Keratinocyte (primary cell): ENCODE measurements around the gene KPNA3. TPM values are rescaled to one million over a fixed set of nuclear protein-coding genes. Genes with fewer than 3 reads are reported as not detected.

Source experiments
- DNase-seq: peaks from one replicate; pipeline ENCODE4 v3.0.0-alpha.2; 2011; ENCODE audit warnings: low read depth, missing footprints, low spot score
- FAIRE-seq: peaks from 2 replicates; lab custom pipeline; 2011; peaks lifted over from hg19 to GRCh38; lab: Jason Lieb, UNC
- H2AFZ ChIP-seq: 2 replicates; pipeline ENCODE4 v1.6.0; 2012; ENCODE audit warnings: low read length, control low read depth, inconsistent platforms; ENCODE audit not compliant: control insufficient read depth
- H3K27ac ChIP-seq: 2 replicates; pipeline ENCODE4 v1.5.1; 2011; ENCODE audit warnings: low read length; ENCODE audit not compliant: control insufficient read depth, insufficient read depth
- H3K27me3 ChIP-seq: 3 replicates; pipeline ENCODE4 v1.6.0; 2011; ENCODE audit warnings: low read length; ENCODE audit not compliant: control insufficient read depth, insufficient read depth; ENCODE audit errors: extremely low read depth
- H3K36me3 ChIP-seq, 2 experiments: 2 replicates in 1 of 2; 3 replicates in 1 of 2; pipeline ENCODE4 v1.5.1; 2011; ENCODE audit warnings: low read length in 2 of 2, mild to moderate bottlenecking in 1 of 2; ENCODE audit not compliant: control insufficient read depth in 2 of 2, insufficient read depth in 2 of 2; ENCODE audit errors: extremely low read depth in 1 of 2
- H3K4me1 ChIP-seq: 3 replicates; pipeline ENCODE4 v1.5.1; 2011; ENCODE audit warnings: low read length; ENCODE audit not compliant: control insufficient read depth, insufficient read depth; ENCODE audit errors: extremely low read depth
- H3K4me2 ChIP-seq: 3 replicates; pipeline ENCODE4 v1.6.0; 2011; ENCODE audit warnings: low read depth, low read length; ENCODE audit not compliant: control insufficient read depth, insufficient read depth; ENCODE audit errors: extremely low read depth
- H3K4me3 ChIP-seq, 3 experiments: fragments of 200-600 bp in 1 of 3; sonication (generic) in 1 of 3; 2 replicates in 2 of 3; 3 replicates in 1 of 3; pipeline ENCODE4 v1.5.1; 2011 to 2016; ENCODE audit warnings: low read length in 3 of 3, mild to moderate bottlenecking in 3 of 3, control low read depth in 2 of 3, inconsistent platforms in 1 of 3, low read depth in 1 of 3, mixed read lengths in 1 of 3, mixed run types in 1 of 3, moderate library complexity in 1 of 3; ENCODE audit not compliant: control insufficient read depth in 2 of 3, insufficient read depth in 2 of 3; ENCODE audit errors: extremely low read depth in 1 of 3
- H3K79me2 ChIP-seq: 2 replicates; pipeline ENCODE4 v1.6.0; 2012; ENCODE audit warnings: low read length; ENCODE audit not compliant: control insufficient read depth, insufficient read depth
- H3K9ac ChIP-seq: 3 replicates; pipeline ENCODE4 v1.6.0; 2011; ENCODE audit warnings: low read length; ENCODE audit not compliant: control insufficient read depth, insufficient read depth; ENCODE audit errors: extremely low read depth
- H3K9me1 ChIP-seq: 3 replicates; pipeline ENCODE4 v1.6.0; 2011; ENCODE audit warnings: low read length; ENCODE audit not compliant: control insufficient read depth, insufficient read depth; ENCODE audit errors: extremely low read depth
- H3K9me3 ChIP-seq: 2 replicates; pipeline ENCODE4 v1.5.1; 2012; ENCODE audit warnings: low read depth, low read length; ENCODE audit not compliant: control insufficient read depth
- H4K20me1 ChIP-seq: 3 replicates; pipeline ENCODE4 v1.6.0; 2011; ENCODE audit warnings: low read length; ENCODE audit not compliant: control insufficient read depth, insufficient read depth; ENCODE audit errors: extremely low read depth
- CTCF ChIP-seq, 3 experiments: IDR thresholded peaks in 1 of 3; conservative IDR thresholded peaks in 1 of 3; optimal IDR thresholded peaks in 1 of 3; 2 replicates in 2 of 3; 3 replicates in 1 of 3; pipeline versions ENCODE3 to v1.5.1; 2011; ENCODE audit warnings: low read length in 3 of 3, mild to moderate bottlenecking in 3 of 3, moderate library complexity in 2 of 3, control low read depth in 1 of 3, inconsistent platforms in 1 of 3; ENCODE audit not compliant: insufficient read depth in 2 of 3; ENCODE audit errors: extremely low read depth in 1 of 3
- EZH2 ChIP-seq: IDR thresholded peaks from one replicate; pipeline ENCODE4 v1.6.1; 2012; ENCODE audit warnings: inconsistent platforms, mild to moderate bottlenecking, low read length, moderate library complexity
- dilution Hi-C: fragments of 300-500 bp; cut with MboI; formaldehyde crosslinking; loops from one replicate; pipeline ENCODE4 v1.7.0; 2020; ENCODE audit warnings: low sequenced_read_pairs; ENCODE audit not compliant: extremely low pct_ligation_motif_present
- polyA plus RNA-seq, 5 experiments: library from polyadenylated mRNA; depleted of rRNA in 3 of 5; stranded (reverse) in 3 of 5; stranded (forward) in 1 of 5; unstranded in 1 of 5; fragments of >200 nt; gene quantifications; 1 replicate in 1 of 5; 2 replicates in 3 of 5; 3 replicates in 1 of 5; pipeline versions ENCODE4 v1.2.1 to v1.2.3, GENCODE V29; 2011 to 2012; ENCODE audit warnings: missing spikeins in 2 of 5, low read depth in 1 of 5, low replicate concordance in 1 of 5

Gene KPNA3
- polyA plus RNA-seq, 1 donor (not counting 4 experiments of a cell fraction or from before 2014, with no cell fraction given) = 37.3 TPM

- Histone ChIP-seq H3K9ac (no peak overlapping the region), H3K27ac (no peak overlapping the region), H3K36me3 (no peaks in the 10 kb centered on the region), H3K4me3 (no peak overlapping the region), H3K79me2 (peaks cover 94% of the 10 kb centered on the region), H3K9me3 (no peaks in the 10 kb centered on the region), H3K4me1 (no peaks in the 10 kb centered on the region), H4K20me1 (peaks cover 5% of the 10 kb centered on the region), H3K4me2 (no peak overlapping the region), H2AFZ (no peak overlapping the region), H3K9me1 (peaks cover 2% of the 10 kb centered on the region), H3K27me3 (no peaks in the 10 kb centered on the region)
- DNase-seq (no peak), FAIRE-seq (no peak)
- dilution Hi-C loops = no loop called here
- TF ChIP-seq CTCF (optimal IDR thresholded peaks at IDR 0.05 in 1 of 3, IDR thresholded peaks at IDR 0.05 in 1 of 3, conservative IDR thresholded peaks at IDR 0.05 in 1 of 3; ENCODE audit: extremely low read depth in 1 of 3, insufficient read depth in 2 of 3, low read length in 3 of 3) (no peak), EZH2 (no peak)
Measured at GRCh38 chr13:49781806-49782205, 10.7 kb downstream of the KPNA3 start.

- Histone ChIP-seq H3K9me1 (peaks cover 2% of the 10 kb centered on the region), H3K79me2 (peaks cover 87% of the 10 kb centered on the region), H3K36me3 (no peaks in the 10 kb centered on the region), H4K20me1 (no peaks in the 10 kb centered on the region), H3K4me1 (no peaks in the 10 kb centered on the region), H2AFZ (no peak overlapping the region), H3K9ac (no peak overlapping the region), H3K27me3 (no peaks in the 10 kb centered on the region), H3K9me3 (no peaks in the 10 kb centered on the region), H3K4me3 (no peak overlapping the region), H3K27ac (no peak overlapping the region), H3K4me2 (no peak overlapping the region)
- dilution Hi-C loops = no loop called here
- no peak for FAIRE-seq
- no peak for TF ChIP-seq EZH2
- DNase-seq = no peak
Measured at GRCh38 chr13:49779721-49780120, 12.8 kb downstream of the KPNA3 start.
